GM19438 (cell line): ENCODE data around the gene VPS51.
"Not testable (repeated sequence)": the region's sequence is repeated elsewhere in the genome, so short reads cannot be mapped to it uniquely, and the experiment has no call there.

Experiments
- ATAC-seq: cut with Tn5 transposase; IDR thresholded peaks from one replicate; pipeline ENCODE4 v1.9.1; 2021; ENCODE audit warnings: low read depth; ENCODE audit not compliant: unreplicated experiment

VPS51 gene

DNA sequence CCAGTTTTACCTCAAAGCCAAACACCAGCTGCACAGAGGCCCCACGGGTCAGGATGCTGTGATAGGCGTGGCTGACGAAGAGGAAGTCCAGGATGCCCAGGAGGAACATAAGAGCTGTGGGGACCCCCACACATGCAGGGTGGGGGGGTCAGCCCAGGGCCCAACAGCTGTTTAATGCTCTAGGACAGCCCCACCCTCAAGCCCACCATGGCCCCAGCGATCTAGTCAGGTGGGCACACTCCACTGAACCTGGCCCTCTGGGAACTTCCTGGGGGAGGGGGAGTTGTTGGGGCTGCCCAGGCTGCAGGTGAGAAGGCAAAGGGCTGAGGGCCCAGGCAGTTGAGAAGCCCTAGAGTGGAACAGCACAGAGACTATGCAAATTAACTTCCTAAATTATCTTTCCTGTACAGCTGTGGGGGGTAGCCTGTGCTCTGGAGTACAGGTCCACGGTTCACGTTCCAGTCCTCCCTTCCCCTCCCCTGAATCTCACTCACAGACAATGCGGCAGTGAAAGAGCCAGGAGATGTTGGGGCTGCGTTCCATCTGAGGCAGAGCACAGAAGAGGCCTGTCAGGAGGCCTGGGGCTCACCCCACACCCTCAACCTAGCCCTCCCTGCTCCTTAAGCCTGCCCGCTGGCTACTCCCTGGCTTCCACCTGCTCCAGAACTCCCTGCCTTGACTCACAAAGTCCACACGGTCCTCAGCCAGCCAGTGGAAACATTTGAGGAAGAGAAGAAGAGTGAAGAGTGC is 36.4 kb downstream of the VPS51 start:
- no peak for ATAC-seq

DNA sequence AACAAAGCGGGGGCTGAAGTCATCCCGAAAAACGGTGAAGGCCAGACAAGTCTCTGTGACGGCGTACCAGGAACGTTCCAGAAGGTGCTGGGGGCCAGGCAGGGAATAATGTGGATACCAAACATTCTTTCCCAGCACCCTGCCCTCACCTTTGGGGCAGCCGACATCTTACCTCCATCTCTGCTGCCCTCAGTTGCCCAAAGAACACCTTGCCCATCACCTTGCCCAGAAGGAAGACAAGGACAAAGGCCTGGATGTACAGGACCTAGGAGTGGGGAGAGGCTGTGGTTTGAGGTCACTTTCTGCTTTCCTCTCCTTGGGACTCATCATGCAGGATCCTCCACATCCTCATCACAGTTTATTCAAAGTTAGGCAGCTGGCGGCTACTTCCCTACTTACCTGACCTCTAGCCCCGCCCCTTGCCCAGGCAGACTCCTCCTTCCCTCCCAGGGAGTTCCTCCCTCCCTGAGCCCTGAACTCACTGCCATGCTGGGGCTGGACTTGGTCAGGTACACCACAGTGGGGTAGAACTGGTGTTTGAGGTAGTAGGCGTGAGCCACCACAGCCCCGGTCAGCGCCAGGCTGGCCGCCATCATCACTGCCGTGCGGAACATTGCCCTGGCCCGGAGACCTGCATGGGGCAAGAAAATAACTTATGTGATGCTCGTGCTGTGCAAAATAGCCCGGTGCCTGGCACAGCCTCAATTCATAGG is 37.1 kb downstream of the VPS51 start:
- ATAC-seq, result no peak

DNA sequence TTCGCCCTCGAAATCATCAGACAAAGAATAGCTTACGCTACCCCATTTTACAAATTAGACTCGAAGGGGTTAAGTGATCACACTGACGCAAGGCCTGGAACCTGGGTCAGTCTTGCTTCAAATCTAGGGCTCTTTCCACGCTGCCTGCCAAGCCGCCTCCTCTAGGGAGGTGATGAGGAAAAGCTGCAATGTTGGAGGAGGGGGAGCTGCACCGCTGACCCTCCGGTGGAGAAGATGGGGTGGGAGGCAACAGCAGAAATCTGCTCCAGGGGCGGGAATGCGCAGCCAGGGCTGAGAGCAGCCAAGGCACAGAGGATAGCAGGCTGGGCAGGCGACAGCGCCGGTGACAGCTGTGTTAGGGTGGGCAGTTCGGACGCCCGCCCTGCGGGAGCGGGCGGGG is 37.7 kb downstream of the VPS51 start:
- no peak for ATAC-seq

DNA sequence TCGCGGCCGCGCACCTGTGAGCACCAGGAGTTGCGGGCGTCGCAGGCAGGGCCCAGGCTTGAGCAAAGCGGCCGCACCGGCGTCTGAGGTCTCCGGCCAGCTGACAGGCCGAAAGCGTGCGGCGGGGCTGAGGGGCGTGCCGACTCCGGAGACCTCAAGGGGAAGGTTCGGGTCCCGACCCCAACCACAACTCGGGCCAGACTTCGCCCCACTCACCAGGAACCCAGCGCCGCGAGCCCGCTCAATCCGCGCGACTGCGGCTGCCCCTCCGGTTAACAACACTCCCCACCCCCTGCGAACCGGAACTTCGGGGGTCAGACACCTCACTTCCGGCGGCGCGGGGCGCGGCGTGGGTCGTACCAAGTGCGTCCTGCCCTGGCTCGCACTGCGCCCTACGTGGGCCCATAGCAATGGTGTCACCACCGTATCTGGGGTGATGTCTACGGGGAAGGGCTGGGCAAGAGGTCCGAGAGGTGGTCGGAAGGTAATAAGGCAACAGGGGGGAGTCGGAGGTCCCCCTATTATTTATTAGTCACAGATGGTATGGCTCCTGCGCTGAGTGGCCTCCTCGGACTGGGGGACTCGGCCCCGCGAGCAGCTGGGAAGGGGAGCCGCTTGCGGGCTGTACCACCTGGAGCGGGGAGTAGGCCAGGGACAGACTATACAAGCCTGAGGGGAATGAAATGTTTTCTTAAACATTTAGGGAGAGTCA is 38.4 kb downstream of the VPS51 start, which contains the start of gene SYVN1:
SYVN1 (minus strand) TSS at position 280 of the 712 bp plus-strand sequence. CDS start 918 bp downstream, outside the sequence.
- ATAC-seq, result peak; percentile 46

DNA sequence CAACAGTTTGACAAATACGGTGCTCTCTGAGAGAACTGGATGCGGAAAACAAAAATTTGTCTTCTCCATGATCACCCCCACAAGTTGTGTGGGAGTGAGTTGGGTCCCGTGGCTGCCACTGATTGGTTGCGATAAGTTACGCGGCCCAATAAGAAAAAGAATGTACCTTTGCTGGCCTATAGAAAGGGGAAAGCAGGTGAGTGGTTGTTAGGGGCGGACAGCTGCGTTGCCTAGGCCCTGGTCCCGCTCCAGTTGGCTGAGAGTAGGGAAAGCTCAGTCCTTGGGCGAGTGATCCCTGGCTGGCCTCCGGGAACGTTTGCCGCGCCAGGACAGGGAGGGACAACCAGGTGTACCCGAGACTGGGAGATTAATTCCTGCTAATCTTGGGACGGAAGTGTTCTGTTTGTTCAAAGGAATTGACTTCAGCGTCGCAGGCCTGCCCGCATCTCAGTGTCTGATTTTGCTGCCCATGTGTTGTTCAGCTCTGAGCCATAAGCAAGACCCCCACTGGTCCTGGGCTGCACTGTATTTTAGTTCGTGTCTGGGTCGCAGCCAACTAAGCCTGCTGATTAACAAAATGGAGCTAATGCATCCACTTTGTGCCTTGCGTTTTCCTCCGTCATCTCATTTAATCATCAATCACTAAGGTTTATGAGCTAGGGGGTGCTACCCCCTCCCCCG is 39.1 kb downstream of the VPS51 start:
- peak; percentile 55 for ATAC-seq

DNA sequence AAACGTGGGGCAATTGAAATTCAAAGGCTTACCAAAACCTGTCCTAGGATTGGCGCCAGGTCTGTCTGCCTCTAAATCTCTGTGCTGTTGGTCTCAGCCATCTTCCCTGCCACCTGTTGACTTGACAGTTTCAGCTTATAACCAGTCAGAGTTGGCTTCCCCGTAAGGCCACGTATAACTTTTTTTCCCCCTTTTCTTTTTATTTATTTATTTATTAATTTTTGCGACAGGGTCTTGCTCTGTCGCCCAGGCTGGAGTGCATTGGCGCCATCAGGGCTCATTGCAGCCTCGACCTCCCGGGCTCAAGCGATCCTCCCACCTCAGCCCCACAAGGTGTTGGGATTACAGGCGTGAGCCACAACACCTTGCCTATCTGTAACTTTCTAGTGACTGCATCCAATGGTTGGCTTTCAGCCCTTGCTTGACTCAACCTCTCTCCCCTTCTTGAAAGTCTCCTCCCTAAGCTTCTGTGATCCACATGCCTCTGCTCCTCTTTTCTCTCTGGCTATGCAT is 39.7 kb downstream of the VPS51 start:
- ATAC-seq, result no peak

DNA sequence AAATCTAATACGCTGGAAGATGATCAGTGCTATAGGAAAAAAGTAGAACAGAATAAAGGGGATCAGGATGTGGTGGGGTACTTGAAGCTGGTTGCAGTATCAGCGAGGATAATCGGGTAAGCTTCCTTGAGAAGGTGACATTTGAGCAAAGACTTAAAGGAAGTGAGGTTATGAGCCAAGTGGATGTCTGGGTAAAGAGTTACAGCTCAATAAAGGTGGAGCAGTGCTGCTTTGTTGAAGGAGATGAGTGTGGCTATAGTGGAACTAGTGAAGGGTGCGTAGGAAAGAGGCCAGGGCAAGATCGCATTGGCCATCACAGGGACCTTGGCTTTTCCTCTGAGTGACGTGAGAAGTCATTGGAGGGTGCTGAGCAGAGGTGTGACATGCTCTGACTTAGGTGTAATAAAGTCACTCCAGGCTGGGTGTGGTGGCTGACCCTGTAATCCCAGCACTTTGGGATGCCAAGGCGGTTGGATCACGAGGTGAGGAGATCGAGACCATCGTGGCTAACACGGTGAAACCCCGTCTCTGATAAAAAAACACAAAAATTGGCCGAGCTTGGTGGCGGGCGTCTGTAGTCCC is 40.6 kb downstream of the VPS51 start:
- no peak for ATAC-seq

DNA sequence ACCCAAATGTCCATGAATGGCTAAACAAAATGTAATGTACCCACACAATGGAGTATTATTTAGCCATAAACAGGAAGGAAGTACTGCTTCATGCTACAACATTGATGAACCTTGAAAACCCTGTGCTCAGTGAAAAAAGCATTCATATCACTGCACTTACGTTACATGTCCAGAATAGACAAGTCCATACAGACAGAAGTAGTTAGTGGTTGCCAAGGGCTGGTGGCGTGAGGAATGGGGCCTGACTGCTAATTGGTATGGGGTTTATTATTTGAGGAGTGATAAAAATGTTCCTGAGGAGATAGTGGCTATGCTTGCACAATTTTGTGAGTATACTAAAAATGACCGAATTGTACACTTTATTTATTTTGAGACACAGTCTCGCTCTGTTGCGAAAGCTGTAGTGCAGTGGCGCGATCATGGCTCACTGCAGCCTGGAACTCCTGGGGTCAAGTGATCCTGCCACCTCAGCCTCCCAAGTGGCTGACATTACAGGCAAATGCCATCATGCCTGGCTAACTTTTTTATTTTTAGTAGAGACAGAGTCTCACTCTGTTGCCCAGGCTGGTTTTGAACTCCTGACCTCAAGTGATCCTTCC is 46.0 kb downstream of the VPS51 start:
- ATAC-seq, result no peak

DNA sequence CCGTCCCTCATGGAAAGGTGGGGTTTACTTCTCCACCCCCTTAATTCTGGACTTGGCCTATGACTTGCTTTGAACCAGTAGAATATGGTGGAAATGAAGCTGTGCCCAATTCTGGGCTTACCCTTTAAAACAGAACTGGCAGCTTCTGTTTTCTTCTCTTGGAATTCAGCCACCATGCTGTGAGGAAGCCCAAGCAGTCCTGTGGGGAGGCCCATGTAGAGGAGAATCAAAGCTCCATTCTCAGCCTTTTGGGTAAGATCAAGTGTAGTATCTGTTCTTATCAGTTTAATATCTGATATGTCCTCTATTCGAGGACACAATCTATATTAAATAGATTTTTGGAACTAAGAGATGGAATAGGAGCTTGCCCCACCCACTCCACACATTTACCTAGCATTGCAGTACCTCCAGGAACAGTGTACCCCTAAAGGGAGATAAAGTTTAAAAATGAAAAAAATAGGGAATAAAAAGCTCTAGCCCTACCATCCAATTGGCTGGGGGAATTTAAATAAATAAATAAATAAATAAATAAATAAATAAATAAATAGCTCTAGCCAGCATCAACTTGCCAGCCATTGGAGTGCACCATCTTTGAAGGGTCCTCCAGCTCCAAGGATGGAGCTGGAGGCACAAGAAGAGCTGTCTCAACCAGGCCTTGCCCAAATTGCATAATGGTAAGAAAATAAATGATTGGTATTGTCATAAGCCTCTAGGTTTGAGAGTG is 51.5 kb downstream of the VPS51 start:
- ATAC-seq, result no peak

DNA sequence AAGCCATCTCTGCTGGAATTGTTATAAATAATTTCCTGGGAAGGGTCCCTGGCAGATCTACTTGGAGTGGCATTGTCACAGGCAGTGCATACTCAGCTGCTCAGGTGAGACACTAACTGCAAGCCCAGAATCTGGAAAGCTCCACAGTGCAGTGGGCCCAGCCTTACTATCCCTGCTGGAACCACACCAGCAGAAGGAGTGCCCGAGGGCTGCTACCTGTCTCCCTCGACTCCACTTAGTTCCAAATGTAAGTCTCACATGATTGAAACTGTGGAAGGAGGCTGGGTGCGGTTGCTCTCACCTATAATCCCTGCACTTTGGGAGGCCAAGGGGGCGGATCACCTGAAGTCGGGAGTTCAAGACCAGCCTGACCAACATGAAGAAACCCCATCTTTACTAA is 52.6 kb downstream of the VPS51 start:
- ATAC-seq, result no peak

DNA sequence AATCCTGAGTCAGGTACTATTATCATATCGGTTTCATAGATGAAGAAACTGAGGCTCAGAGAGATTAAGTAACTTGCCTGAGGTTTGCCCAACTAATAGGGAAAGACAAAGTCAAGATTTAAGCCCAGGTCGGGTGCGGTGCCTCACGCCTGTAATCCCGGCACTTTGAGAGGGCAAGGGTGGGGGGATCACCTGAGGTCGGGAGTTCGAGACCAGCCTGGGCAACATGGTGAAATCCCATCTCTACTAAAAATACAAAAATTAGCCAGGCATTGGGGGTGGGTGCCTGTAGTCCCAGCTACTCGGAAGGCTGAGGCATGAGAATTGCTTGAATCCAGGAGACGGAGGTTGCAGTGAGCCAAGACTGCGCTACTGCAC is 54.1 kb downstream of the VPS51 start:
- not testable (repeated sequence) for ATAC-seq

DNA sequence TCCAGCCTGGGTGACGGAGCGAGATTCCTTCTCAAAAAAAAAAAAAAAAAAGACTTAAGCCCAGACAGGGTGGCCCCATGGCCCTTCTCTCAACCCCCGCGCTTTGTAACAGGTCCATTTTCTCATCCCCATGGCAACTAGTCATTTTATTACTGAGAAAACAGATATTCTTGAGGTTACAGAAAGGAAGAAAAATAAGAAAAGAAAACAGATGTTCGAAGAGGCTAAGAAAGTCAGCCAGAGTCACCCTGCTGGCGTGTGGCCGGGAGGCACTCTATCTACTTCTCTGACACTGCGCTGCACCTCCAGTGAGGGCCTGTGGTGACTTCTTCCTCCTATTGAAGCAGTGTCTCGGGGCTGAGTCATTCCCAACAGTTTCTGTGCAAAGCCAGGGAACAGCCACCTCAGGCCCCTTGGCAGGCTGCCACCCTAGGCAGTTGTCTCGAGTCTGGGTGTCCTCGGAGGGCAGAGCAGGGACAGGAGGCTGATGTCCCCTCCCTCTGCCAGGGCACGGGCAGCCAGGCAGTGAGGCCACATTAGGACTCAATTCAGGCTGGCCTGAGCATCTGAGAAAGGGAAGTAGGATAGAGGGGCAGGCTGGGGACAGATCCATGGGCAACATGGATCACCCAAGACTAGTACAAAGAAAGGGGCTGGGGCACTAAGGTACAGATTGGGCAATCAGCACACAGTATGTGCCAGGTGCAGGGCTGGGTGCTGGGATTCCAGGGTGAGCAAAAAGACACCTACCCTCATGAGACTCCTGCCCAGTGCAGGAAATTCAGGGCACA is 54.7 kb downstream of the VPS51 start:
- ATAC-seq, result peak; percentile 63

DNA sequence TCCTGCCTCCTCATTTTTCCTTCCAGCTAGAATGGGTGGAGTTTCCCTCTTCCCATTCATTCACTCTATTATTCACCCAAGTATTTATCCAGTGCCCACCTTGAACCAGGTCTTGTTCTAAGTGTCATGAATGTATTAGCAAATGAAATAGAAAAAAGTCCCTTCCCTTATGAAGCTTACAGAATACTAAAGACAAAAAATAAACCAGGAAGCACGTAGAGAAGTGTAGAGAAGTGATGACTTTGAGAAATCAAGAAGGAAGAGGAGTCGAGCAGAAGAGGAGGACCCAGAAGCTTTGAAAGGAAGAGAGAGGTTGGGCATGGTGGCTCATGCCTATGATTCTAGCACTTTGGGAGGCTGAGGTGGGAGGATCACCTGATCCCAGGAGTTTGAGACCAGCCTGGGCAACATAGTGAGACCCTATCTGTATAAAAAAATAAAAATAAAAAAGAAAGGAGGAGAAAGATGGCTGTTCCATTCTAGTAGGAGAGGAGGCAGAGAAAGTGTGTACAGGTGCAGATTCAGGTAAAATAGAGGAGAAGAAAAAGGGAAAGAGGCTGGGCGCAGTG is 55.4 kb downstream of the VPS51 start:
- no peak for ATAC-seq

DNA sequence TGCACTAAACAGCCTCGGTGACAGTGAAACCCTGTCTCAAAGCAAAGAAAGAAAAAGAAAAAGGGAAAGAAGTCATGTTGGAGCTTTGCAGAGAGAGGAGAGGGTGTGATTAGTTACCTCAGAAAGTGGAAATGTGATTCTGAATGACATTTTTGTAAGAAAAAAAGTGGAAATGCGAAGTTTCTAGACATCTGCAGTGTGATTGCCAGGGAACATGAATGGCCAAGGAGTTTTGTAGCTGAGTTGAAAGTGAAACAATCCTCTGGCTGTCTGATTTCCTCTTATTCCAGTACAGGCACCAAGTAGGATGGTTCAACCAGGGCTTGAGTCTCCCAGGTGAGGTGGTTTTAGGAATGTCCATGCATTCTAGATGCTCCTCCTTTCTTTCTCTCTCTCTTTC is 56.1 kb downstream of the VPS51 start:
- ATAC-seq, result no peak

DNA sequence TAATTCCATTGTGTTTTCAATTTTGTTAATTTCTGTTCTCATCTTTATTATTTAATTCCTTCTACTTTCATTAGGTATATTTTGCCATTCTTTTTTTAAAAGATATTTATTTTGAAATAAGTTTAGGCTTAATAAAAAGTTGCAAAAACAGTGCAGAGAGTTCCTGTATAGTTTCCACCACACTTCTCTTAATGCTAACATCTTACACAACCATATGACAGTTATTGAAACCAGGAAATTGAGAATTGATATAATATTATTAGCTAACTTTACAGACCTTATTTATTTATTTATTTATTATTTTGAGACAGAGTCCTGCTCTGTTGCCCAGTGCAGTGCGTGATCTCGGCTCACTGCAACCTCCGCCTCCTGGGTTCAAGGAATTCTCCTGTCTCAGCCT is 60.2 kb downstream of the VPS51 start:
- ATAC-seq, result no peak

DNA sequence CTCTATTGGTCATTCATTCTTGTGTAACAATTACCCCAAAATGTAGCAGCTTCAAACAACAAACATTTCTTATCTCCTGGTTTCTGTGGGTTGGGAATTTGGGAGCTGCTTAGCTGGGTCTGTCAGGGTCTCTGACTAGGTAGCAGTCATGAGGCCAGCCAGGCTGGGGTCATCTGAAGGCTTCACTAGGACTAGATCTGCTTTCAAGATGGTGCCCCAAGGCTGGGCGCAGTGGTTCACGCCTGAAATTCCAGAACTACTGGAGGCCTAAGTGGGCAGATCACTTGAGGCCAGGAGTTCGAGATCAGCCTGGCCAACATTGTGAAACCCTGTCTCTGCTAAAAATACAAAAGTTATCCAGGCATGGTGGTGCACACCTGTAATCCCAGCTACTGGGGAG is 60.9 kb downstream of the VPS51 start:
- no peak for ATAC-seq

DNA sequence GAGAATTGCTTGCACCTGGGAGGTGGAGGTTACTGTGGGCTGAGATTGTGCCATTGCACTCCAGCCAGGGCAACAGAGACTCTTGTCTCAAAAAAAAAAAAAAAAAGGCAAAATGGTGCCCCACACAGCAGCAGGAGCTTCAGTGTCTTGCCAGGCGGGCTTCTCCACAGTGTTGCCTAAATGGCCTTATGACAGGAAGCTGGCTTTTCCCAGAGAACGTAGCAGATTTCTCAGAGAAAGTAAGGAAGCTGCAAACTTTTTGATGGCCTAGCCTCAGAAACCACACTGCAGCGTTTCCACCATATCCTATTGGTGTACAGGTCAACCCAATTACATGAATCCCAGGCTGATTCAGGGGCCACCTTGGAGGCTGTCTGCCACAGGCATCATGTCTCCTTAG is 61.3 kb downstream of the VPS51 start:
- no peak for ATAC-seq

DNA sequence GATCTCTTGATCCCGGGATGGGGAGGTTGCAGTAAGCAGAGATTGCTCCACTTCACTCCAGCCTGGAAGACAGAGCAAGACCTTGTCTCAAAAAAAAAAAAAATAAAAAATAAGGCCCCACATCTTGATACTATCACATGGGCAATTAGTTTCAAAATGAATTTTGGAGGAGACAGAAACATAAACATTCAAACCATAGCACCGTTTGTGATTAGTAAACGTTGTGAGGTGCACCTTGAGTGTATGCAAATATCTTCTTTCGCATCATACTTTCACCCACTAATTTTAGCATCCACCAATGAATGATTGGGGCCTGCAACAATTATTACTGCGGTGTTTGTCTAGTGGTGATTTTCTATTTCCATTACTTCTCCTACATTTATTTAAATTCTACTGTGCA is 63.0 kb downstream of the VPS51 start:
- ATAC-seq, result peak; percentile 64
